C4-2B (cell line): ENCODE measurements around the gene SPECC1L.

ENCODE experiments used
- CTCF ChIP-seq: fragments of 450-650 bp; conservative IDR thresholded peaks from 2 replicates; pipeline ENCODE4 v1.5.1; 2017; ENCODE audit warnings: mild to moderate bottlenecking
- ZFX ChIP-seq: fragments of 450-650 bp; IDR thresholded peaks from 2 replicates; pipeline ENCODE4 v1.6.1; 2017

- no peak for TF ChIP-seq CTCF
- no peak for TF ChIP-seq ZFX
Measured at GRCh38 chr22:24401931-24402367, 131.3 kb downstream of the SPECC1L start.
